ENCODE results near the gene CREBL2.

The CREBL2 gene

DNA sequence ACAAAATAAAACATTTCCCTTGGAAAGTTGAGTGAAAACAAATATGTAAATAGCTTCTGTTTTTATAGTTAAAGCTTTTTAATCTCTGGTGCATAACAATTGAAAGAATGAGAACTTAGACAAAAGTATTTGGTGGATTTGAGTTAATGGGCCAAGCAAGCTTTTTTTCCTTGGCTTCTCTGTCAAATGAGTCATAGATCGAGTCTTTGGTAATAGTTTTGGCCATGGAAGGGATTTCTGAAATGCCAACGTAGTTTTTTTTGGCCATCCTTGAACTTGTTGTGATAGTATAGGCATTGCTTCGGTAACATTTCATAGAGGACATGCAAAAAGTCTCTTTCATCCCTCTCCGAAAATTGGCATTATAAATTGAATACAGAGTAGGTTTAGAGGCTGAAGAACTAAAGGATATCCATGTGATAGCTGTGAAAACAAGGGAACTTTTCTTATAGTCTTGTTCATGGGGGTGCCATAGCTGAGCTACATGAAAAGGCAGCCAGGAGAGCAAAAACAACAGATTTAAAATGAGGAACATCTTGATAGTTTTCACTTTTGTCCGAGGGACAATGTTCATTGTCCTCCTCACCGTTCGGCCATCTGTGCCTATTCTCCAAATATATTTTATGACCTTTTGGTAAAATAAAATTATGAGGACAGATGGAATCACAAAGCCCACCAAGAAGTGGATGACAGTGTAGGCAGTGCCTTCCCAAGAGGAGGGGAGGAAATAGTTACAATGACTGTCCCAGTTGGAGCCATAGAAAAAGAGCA is 49.6 kb downstream of the CREBL2 start:
- no peak for DNase-seq (ENCODE audit: low spot score)
- TF ChIP-seq, protein P1, sequence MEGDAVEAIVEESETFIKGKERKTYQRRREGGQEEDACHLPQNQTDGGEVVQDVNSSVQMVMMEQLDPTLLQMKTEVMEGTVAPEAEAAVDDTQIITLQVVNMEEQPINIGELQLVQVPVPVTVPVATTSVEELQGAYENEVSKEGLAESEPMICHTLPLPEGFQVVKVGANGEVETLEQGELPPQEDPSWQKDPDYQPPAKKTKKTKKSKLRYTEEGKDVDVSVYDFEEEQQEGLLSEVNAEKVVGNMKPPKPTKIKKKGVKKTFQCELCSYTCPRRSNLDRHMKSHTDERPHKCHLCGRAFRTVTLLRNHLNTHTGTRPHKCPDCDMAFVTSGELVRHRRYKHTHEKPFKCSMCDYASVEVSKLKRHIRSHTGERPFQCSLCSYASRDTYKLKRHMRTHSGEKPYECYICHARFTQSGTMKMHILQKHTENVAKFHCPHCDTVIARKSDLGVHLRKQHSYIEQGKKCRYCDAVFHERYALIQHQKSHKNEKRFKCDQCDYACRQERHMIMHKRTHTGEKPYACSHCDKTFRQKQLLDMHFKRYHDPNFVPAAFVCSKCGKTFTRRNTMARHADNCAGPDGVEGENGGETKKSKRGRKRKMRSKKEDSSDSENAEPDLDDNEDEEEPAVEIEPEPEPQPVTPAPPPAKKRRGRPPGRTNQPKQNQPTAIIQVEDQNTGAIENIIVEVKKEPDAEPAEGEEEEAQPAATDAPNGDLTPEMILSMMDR (IDR thresholded peaks at IDR 0.05; ENCODE audit: borderline replicate concordance, control extremely low read depth, extremely low read depth, insufficient read depth, missing control alignments): no peak
- in situ Hi-C loops (cut with MboI; ENCODE audit: low sequenced_read_pairs, unreplicated experiment): no loop called here

DNA sequence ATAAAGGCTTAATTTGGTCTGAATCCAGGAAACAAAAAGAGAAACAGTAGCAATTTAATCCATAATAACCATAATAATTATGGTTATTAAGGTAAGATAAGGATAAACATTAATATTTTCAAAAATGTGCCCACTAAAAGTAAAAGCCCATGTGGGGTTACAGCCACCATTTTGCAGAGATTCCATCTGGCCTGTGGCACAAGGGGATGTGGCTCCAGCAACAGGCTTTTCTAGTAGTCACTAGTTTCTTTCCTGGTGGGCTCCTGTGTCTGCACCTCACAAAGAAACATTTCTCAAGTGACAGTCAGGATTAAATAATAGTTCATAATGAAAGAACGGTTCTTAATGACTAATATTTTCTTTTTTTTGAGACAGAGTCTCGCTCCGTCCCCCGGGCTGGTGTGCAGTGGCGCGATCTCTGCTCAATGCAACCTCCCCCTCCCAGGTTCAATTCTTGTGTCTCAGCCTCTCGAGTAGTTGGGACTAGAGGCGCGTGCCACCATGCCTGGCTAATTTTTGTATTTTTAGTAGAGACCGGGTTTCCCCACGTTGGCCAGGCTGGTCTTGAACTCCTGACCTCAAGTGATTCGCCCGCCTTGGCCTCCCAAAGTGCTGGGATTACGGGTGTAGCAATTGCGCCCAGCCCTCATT is 52.1 kb downstream of the CREBL2 start:
- in situ Hi-C loops (cut with MboI; ENCODE audit: low sequenced_read_pairs, unreplicated experiment): no loop called here
- TF ChIP-seq, protein P1 (IDR thresholded peaks at IDR 0.05; ENCODE audit: borderline replicate concordance, control extremely low read depth, extremely low read depth, insufficient read depth, missing control alignments): no peak
- no peak for DNase-seq (ENCODE audit: low spot score)

DNA sequence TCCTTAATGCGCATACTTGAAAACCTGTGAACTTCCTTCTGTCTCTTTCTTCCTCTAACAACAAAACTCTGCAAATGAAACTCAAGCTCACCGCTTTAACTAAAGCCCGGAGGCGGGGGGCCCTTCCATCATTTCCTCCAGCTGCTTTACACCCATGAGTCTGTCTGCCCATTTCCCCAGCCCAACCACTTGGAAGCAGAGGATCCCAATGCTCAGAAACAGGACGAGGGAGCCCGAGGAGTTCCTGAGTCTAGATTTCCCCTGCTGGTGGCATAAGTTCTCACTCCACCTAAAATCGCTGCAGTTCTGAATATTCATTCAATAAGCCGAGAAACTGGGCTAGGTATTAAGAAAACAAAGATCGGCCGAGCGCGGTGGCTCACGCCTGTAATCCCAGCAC is 53.5 kb downstream of the CREBL2 start:
- TF ChIP-seq, protein P1 (IDR thresholded peaks at IDR 0.05; ENCODE audit: borderline replicate concordance, control extremely low read depth, extremely low read depth, insufficient read depth, missing control alignments): no peak
- DNase-seq (ENCODE audit: low spot score): no peak
- in situ Hi-C loops (cut with MboI; ENCODE audit: low sequenced_read_pairs, unreplicated experiment): no loop called here

DNA sequence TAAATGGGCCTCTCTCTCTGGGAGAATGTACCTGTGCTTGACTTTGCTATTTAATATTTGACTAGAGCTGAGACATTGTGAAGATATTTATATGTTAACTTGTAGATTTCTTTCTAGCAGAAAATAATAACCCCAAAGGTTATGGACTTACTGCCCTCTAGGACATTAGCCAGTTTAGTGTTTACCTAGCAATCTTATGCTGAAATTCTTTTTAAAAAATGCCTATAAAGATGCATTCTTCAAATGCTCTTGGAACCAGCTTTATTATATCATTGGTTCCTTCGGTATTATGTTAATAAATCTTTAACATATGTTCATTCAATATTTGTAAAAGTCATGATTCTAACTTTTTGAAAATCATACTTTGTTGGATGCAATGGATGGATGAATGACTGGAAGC is 56.3 kb downstream of the CREBL2 start:
- TF ChIP-seq, protein P1 (IDR thresholded peaks at IDR 0.05; ENCODE audit: borderline replicate concordance, control extremely low read depth, extremely low read depth, insufficient read depth, missing control alignments): no peak
- in situ Hi-C loops (cut with MboI; ENCODE audit: low sequenced_read_pairs, unreplicated experiment): no loop called here

DNA sequence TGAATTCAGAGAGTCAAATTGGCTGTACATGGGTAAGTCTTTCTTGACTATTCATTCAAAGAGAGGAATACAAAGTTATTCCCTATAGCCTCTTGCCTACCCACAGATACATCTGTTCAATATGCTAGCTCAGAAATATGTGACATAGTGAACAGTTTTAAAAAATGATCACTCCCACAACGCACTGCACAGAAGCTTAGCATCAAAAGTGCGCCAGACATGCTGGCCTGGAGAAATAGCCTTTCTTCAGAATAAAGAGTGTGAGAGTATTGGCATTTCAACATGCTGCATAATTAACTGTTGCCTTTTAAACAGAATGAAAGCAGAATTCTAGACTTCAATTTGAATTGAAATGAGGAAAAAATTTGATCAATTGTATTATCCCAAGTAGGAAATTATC is 57.3 kb downstream of the CREBL2 start:
- no peak for DNase-seq (ENCODE audit: low spot score)
- in situ Hi-C loops (cut with MboI; ENCODE audit: low sequenced_read_pairs, unreplicated experiment): no loop called here
- TF ChIP-seq, protein P1 (IDR thresholded peaks at IDR 0.05; ENCODE audit: borderline replicate concordance, control extremely low read depth, extremely low read depth, insufficient read depth, missing control alignments): no peak

More for the DNA sequence above, 56.3 kb downstream of the CREBL2 start:
- DNase-seq (ENCODE audit: low spot score): no peak

DNA sequence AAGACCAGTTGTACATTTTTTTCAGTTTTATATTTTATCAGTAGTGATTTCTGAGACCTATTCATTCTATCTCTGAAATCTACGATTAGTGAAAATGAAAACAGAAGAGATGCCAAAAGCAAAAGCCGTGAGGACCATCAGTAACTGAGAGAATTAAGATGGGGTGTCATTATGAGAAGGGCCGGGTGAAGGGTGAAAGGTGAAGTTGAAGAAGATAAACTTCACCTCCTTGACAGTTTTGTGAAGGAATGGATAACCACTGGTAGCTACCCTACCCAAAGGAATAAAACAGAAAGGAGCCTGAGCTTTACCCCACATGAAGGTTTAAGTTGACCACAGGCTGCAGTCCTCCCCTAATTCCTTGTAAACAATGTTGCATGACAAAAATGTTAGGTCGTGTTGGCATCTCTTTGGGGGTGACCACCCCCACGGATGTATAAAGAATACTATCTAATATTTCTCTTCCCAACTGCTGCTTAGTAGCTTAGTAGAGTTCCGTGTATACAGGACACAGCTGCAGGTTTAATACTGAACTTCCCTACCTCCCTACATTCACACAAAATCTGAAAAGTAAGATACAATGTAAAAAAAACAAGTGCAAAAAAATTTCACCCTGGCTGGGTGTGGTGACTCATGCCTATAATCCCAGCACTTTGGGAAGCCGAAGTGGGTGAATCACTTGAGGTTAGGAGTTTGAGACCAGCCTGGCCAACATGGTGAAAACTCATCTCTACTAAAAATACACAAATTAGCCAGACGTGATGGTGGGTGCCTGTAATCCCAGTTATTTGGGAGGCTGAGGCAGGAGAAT is 60.4 kb downstream of the CREBL2 start:
- TF ChIP-seq, protein P1 (IDR thresholded peaks at IDR 0.05; ENCODE audit: borderline replicate concordance, control extremely low read depth, extremely low read depth, insufficient read depth, missing control alignments): no peak
- in situ Hi-C loops (cut with MboI; ENCODE audit: low sequenced_read_pairs, unreplicated experiment): no loop called here
- no peak for DNase-seq (ENCODE audit: low spot score)

All from GM13976 (cell line).